ENCODE measurements around the gene IAH1.
A peak's percentile ranks its signal among the peaks of the same experiment; 100 is the strongest.
"Not testable (repeated sequence)": the region's sequence is repeated elsewhere in the genome, so short reads cannot be mapped to it uniquely, and the experiment has no call there.

IAH1 gene

DNA sequence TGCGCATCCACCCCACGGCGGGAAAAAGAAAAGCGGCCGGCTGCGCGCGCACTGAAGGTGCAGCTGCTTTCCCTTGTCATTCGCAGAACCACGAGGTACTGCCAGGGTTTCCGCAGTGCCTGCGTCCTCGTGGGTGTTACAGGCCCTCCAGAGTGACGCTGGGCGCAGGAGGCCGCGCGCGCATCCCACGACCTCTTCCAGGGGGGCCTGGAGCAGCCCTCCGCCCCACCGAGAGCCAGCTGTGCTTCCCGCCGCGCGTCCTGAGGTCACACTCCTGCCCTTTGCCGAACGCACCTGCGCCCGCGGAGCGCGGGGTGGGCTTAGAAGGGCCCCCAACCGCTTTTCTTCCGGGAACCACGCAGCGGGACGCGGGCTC is 378 bp upstream of the IAH1 start:
- DNase-seq: peak; percentile 64

DNA sequence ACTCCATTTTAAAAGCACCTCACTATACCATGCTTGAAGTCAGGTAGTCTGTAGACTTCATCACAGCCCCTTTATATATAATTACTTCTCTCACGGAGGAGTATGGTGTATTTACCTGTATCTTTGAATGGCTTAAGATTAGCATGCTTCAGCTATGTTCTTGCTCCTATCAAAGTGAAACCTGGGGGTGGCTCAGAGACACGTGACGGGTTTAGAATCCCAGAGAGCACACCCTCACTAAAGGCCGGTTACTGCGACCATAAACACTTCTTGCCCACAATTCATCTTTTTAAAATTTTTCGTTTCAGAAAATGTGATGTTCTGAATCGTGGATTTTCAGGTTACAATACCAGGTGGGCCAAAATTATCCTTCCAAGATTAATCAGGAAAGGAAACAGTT is 3.6 kb downstream of the IAH1 start:
- peak; percentile 10 for DNase-seq

DNA sequence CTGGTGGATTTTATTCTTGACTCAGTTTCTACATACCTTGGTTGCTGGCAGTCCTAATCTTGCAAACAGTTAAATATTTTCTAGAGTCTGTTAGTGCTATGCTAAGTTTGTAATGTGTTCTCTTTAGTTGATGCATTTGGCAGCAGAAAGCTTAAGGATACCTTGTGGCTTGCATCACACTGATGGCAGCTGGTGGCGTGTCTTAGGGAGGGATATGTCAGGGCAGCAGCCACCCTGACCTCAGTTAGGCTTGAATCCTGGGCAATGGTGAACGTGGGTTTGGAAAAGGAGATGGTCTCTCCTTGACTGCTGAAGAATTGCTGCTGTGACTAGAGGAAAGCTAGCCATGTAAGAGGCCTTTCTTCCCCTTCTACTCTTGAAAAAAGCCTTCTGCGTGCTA is 4.2 kb downstream of the IAH1 start:
- DNase-seq: no peak

DNA sequence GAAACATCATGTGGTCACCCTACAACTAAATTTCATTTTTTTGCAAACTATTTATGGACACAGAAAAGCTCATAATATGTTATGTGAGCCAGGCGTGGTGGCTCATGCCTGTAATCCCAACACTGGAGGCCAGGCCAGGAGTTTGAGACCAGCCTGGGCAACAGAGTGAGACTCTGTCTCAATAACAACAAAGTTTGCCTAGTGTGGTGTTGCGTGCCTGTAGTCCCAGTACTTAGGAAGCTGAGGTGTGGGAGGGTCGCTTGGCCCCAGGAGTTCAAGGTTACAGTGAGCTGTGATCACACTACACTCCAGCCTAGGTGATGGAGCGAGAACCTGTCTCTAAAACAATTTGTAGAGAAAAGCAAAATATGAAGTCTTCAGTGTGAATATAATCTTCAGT is 5.8 kb downstream of the IAH1 start:
- DNase-seq: no peak

DNA sequence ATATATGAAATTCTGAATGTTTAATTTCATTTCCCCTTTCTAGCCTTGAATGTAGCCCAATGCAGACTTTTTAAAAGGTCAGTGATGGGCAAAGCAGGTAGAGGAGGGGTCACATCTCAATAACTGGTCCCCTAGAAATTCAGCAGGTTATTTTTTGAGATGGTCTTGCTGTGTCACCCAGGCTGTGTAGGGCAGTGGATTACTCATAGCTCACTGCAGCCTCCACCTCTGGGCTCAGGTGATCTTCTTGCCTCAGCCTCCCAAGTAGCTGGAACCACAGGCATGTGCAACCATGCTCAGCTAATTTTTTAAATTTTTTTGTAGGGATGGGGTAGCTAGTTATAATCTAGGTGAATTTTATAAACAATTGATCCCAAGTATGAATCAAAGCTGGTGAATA is 8.8 kb downstream of the IAH1 start:
- DNase-seq: no peak

DNA sequence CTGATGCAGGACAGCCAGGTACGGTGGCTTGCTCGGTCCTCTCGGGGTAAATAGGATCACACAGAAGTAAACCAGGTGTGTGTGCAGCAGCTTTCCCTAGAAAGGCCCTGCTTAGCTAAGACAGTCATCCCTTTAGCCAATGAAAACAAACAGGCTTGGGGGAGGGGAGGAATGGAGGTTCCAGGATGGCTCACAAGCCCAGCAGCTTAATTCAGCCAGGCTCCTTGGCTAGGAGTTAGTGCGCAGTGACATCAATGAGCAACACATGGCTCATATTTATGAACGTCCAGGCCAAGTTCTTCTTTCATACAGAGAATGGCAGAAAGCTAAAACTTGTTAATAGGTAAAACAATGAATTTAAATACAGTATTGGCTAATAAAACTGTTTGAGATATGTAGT is 10.2 kb downstream of the IAH1 start:
- no peak for DNase-seq

DNA sequence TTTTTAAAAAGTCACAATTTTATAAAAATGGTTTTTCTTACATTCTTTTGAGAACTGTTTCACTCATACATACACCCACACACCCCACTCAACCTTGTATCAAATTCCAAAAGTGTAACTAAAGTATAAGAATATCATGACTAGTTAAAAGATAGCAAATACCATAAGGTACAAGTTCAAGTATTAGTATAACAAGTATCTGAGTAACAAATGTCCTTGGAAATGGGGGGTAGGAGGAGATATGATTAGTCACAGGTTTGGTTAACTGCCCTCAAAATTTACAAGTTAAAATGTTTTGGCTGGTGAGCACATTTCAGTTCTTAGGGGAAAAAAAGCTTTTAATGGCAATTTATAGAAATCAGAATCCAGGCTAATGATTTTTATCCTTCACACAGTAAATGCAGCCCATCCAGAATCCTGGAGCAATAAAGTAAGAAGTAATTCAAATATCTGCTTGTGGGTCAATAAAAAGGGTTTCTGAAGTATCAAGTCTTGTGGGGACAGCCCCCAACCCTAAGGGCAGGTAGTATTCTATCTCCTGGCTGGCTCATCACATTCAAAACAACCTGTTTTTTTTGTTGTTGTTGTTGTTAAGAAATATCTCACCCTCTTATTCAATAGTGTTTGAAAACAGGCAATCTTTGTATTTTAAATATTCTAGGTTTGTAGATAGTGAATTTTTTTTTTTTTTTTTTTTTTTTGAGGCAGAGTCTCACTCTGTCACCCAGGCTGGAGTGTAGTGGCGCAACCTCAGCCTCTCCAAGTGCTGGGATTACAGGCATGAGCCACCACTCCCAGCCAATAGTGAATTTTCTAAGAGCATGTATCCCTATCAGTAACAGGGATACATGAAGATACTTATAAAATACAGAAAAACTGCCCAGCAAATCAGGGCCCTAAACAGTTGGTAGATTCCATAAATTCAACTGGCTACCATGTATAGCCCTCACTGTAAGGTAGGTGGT is 14.5 kb downstream of the IAH1 start:
- DNase-seq: no peak

DNA sequence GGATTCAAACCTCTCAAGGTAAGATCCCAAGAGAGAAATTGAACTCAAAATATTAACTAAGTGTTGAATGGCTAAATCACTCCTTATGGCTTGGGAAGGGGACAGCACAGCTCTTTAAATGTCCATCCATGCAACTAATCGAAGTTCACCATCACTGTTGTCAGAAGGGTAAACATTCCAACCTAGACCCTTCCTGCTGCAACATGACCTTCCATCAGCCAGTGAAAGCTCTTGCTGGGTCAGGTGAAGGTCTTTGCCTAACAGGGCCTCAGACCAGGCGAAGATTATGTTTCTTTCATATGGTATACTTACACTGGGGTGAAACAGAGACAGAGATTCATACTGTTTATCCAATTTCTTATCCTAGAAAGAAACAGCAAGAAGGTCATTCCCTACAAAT is 16.4 kb downstream of the IAH1 start:
- no peak for DNase-seq

DNA sequence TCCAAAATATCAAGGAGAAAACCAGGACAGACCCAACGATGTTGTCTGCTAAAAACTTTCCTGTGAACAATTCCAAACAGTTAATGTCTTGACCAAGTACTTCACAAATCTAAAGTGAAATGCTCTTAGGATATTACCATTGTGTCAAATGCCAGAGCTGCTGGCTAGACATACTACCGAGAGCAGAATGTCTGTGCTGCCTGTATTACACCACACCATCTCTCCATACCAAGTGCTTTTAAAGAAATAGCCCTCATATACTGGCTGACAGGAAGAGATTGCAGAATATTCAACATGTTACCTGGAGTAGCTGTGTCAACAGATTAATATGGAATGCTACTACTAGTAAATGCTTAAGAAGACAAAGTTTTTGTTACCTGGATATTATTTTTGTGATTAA is 18.6 kb downstream of the IAH1 start:
- no peak for DNase-seq

DNA sequence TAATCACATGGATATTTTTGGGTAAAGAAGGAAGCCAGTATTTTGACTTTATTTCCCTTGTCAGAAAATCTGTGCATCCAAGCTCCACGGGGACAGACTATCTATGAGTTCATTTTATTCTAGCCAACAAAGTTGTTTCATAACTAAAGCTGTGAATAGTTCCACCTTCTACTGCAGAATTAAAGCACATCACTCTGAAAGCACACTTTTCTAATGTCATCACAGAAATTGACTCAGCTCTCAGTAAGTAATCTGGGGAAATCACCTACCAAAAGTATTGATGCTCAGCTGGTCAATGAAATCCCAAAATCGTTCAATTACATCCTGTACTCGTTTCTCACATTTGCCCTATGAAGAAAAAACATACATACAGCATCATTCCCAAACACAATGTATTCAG is 19.1 kb downstream of the IAH1 start:
- peak; percentile 14 for DNase-seq

DNA sequence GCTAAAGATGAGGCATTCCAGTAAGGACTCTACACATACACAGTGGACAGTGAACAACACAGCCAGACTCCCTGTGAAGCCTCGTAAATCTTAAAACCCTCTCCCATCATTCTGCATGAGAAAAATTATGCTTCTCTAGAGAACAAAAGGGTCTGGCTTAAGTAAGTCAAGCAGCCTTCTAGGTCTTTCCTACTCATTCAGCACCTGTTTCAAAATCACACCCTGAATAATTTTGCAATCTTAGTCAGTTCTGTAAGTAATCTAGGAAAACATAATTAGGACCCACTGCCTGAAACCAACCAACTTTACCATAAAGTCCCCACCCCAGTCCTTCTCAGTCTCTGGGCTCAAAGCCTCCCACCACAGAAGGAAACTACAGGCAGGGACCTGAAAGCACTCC is 19.7 kb downstream of the IAH1 start:
- peak; percentile 25 for DNase-seq

DNA sequence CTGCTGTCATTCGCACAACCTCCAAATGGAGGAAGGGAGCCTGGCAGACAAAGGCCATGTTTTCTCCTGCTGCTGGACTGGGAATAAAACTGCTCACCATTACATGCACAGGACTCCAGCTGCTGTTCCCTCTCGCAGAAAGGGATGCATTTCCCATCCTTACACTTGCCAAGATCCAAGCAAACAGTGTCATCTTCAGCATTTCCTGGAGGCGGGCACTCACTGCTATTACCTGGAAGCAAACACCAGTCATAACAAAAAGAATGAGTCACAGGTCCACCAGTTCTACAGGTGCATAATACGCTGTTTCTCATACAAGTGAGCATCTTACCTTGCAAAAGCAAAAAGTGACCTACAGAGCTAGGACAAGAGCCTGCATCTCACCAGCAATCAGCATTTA is 22.7 kb downstream of the IAH1 start:
- DNase-seq: peak; percentile 35

DNA sequence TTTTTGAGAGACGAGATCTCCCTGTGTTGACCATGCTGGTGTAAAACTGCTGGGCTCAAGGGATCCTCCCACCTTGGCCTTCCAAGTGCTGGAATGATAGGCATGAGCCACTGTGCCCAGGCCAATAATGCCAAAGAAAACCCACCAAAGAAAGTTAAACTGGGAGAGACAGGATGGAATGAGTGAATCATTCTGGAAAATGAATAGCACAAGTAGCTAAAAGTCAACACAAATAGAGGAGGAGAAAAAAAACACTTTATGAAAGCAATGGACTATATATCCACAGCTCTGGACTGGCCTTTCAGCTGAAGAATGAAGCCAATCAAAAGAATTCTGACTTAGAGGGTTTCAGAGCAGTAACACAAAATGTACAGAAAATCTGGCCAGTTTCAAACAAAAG is 23.9 kb downstream of the IAH1 start:
- no peak for DNase-seq

DNA sequence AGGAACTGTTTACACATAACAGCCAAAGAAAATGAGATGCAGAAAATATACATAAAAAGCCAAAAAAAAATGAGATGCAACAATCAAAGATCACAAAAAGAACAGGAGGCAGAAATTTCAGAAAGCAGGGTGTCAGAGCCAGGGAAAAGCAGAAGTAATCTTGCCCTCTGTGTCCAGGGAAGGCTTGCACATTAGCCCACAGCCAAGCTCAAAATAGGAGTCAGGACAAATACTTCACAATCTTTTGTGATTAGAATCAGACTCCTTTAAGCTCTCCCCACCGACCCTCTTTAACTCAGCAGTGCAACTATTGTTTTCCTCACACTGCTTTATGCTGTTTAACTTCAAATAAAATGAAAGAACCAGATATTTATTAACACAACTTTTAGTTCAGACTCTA is 34.6 kb downstream of the IAH1 start:
- no peak for DNase-seq

DNA sequence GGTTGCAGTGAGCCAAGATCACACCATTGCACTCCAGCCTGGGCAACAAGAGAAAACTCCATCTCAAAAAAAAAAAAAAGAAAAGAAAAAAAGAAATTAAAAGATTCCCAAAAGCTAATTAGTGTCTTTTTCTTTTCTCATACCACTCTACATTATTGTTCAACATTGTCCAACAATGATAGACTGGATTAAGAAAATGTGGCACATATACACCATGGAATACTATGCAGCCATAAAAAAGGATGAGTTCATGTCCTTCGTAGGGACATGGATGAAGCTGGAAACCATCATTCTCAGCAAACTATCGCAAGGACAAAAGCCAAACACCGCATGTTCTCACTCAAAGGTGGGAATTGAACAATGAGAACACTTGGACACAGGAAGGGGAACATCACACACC is 39.6 kb downstream of the IAH1 start:
- not testable (repeated sequence) for DNase-seq

DNA sequence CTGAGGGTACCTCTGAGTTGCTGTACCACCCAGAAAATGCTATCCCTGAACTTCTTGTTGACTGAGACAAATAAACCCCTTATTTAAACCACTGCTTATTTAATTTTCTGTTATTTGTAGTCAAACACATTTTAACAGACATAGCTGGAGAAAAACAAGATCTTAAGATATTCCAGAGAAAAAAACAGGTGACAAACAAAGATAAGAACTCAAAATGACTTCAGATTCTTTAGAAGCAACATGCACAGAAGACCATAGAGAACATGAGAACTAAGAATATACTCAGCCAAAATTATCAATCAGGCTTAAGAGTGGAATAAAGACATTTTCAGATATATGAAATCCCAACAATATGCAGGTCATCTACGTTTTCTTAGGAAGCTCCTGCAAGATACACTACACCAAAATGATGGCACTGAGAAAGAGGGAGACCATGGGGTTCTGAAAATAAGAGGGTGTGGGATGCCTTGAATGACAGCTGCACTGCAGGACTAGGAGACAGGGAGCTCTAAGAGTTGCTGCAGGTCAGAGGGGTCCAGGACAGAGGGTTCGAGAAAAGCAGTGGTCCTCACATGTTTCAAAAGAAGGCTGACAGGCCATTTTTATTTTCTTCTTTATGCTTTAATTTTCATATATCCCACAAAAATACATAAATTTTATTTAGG is 42.9 kb downstream of the IAH1 start:
- DNase-seq: no peak

DNA sequence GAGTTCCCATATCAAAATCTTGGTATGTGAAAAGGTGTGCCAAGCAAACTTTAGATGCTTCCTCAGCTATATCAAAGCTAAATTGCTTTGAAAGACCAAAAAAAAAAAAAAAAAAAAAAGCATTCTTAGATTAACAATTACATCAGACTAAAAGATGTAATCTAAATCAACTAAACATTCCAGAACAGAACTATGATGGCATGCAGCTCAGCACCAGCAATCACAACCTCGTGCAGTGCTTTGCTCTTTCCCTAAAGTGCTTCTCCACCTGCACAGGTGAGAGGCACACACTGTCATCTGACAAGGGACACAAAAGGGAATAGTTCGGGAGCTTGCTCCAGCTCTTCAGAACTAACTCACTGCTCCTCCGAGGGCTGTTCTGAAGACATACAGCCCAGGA is 43.8 kb downstream of the IAH1 start:
- DNase-seq: no peak

DNA sequence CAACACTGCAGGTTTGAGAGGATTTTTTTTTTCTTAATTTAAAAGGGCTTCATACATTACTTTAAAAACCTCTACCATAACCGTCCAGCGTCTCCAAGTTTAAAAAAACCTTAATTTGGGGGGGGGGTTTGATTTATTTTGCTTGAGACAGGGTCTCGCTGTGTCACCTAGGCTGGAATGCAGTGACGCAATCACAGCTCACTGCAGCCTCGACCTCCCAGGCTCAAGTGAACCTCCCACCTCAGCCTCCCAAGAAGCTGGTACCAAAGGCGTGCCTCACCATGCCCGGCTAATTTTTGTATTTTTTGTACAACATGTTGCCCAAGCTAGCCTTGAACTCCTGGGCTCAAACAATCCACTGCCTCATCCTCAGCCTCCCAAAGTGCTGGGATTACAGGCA is 44.4 kb downstream of the IAH1 start:
- no peak for DNase-seq

DNA sequence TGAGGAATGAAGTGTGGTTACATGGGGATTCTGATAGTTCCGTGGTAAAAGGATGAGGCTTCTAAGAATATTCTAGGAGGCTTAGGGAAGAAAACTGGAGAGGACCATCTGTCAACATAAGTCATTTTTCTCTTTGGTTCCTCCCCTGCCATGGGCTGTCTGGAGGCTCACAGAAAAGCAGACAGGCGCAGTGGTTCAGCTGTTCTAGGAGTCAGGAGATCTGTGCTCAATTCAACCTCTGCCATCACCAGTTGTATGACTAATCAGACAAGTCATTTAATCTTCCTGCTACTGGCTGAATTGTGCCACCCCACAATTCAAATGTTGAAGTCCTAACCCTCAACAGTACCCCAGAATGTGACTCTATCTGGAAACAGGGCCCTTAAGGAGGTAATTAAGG is 44.9 kb downstream of the IAH1 start:
- peak; percentile 9 for DNase-seq

DNA sequence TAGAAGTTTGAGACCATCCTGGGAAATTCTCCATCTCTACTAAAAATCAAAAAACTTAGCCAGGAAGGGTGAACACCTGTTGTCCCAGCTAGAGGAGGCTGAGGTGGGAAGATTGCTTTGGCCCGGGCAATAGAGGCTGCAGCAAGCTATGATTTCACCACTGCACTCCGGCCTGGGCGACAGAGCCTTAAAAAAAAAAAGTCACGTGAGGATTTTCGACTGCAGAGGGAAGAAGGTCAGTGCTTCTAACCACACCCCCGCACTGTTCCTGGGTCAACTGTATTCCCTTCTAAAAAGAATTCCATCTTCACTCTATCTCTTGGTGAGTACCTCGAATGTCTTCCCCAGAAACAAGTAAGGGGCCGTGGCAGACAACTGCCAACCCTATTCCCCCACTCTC is 49.9 kb downstream of the IAH1 start:
- no peak for DNase-seq

DNA sequence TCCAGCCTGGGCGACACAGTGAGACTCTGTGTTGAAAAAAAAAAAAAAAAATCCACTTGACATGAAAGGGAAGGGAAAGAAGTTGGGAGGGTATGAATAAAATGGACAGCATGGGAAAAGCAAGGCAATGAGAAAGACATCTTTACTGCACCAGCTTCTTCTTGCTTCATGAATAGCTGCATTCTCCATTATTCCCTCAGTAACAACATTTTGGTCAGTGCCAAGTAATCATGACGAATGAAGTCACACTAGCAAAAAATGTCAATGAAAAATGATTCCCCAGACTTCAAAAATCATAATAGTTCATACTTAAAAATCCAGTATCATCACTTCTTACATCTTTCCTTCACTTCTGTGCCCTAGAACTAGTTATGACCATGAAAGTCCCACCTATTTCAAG is 50.9 kb downstream of the IAH1 start:
- DNase-seq: no peak

DNA sequence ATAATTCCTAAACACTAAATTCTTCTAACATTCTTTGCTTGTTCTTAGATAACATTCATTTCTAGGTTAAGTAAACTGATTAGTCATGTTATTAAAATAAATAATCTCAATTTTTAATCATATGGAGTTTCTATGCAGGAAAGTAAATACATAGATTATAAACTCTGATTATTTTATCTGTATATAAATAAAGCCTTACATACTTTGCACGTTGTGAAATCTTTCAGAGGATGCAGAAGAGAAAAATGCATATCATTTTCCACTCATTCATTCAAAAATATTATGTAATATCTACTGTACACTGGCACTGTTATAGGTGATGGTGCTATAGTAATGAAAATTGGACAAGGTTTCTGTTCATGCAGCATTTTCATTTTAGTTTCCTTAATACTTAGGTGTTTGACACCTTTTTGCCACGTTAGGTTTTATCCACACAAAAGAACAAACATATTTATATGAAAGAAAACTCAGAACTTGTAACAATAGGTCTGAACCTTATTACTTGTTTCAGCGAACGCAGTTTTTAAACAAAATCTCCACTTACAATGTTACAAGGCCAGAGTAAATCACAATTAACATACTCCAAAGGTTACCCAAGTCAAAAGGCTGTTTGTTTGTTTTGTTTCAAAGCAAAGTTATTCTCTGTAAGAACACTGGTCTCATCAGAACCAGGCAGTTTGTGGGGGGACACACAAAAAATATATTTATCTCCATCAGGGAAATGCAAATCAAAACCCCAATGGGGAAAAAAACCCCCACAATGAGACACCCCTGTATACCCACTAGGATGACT is 53.8 kb downstream of the IAH1 start:
- DNase-seq: no peak

DNA sequence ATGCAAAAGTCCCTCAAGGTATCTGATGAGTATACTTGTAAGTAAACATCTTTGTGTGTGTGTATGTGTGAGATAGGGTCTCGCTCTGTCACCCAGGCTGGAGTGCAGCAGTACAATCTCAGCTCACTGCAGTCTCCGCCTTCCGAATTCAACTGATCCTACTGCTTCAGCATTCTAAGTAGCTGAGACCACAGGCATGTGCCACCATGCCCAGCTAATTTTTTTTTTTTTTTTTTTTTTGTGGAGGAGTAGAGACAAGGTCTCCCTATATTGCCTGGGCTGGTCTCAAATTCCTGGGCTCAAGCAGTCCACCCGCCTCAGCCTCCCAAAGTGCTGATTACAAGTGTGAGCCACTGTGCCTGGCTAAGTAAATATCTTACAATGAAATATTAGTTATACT is 58.1 kb downstream of the IAH1 start:
- DNase-seq: no peak

DNA sequence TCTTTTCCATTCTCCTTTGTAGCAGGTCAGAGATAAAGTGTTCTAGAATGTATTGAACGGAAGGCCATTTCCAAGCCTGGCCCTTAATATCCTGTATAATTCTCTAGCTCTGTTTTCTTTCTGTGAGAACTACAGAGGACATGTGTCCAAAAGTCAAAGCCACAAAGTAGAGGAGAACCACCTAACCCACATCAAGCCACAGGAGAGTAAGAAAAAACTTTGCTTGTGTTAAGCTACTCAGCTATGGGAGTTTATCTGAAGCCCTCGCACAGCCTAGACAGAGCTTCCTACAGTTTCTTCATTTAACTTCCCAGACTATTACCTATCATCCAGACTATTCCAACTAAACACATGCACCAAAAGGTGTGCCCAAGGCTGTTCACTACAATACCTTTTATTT is 59.3 kb downstream of the IAH1 start:
- no peak for DNase-seq
